HEK293T (cell line): ENCODE results near the gene FHIT.

Experiments
- CTCF ChIA-PET: fragments of 350-600 bp; formaldehyde crosslinking; extraction: SDS; loops from one replicate; lab custom pipeline; 2021; ENCODE audit warnings: antibody characterized with exemption, inconsistent platforms; lab: Yijun Ruan, JAX
- POLR2A ChIA-PET: fragments of 350-600 bp; formaldehyde crosslinking; extraction: SDS; loops from one replicate; lab custom pipeline; 2020; ENCODE audit warnings: antibody characterized with exemption, inconsistent platforms; lab: Yijun Ruan, JAX
- DNase-seq: peaks from one replicate; pipeline ENCODE4 v3.0.0; 2012; ENCODE audit warnings: mixed read lengths; ENCODE audit errors: extremely low spot score
- ARNT ChIP-seq: fragments of 450-650 bp; IDR thresholded peaks from 2 replicates; pipeline ENCODE4 v1.6.1; 2017; ENCODE audit warnings: mild to moderate bottlenecking
- BHLHE40 ChIP-seq: fragments of 450-650 bp; IDR thresholded peaks from 2 replicates; pipeline ENCODE4 v1.6.1; 2016; ENCODE audit warnings: mild to moderate bottlenecking, moderate library complexity, borderline replicate concordance
- CTBP1 ChIP-seq: fragments of 450-650 bp; IDR thresholded peaks from 2 replicates; pipeline ENCODE4 v1.6.1; 2016; ENCODE audit warnings: borderline replicate concordance
- ELF4 ChIP-seq: fragments of 450-650 bp; IDR thresholded peaks from 2 replicates; pipeline ENCODE4 v1.6.1; 2017; ENCODE audit warnings: antibody characterized with exemption
- FOXA1 ChIP-seq: fragments of 450-650 bp; IDR thresholded peaks from 2 replicates; pipeline ENCODE4 v1.6.1; 2016; ENCODE audit warnings: mild to moderate bottlenecking
- FOXK2 ChIP-seq: fragments of 450-650 bp; IDR thresholded peaks from 2 replicates; pipeline ENCODE4 v1.6.1; 2016; ENCODE audit warnings: mild to moderate bottlenecking
- FOXM1 ChIP-seq: fragments of 450-650 bp; IDR thresholded peaks from 2 replicates; pipeline ENCODE4 v1.6.1; 2017; ENCODE audit warnings: mild to moderate bottlenecking, borderline replicate concordance
- HDGF ChIP-seq: fragments of 450-650 bp; IDR thresholded peaks from 2 replicates; pipeline ENCODE4 v1.6.1; 2017; ENCODE audit warnings: antibody characterized with exemption, borderline replicate concordance
- L3MBTL2 ChIP-seq: fragments of 450-650 bp; conservative IDR thresholded peaks from 2 replicates; pipeline ENCODE4 v1.6.1; 2016; ENCODE audit warnings: mild to moderate bottlenecking
- LEF1 ChIP-seq: fragments of 450-650 bp; IDR thresholded peaks from 2 replicates; pipeline ENCODE4 v1.6.1; 2017; ENCODE audit warnings: mild to moderate bottlenecking, borderline replicate concordance
- NFRKB ChIP-seq: fragments of 450-650 bp; IDR thresholded peaks from 2 replicates; pipeline ENCODE4 v1.6.1; 2016; ENCODE audit warnings: mild to moderate bottlenecking, moderate library complexity
- PKNOX1 ChIP-seq: fragments of 450-650 bp; IDR thresholded peaks from 2 replicates; pipeline ENCODE4 v1.6.1; 2016
- SP1 ChIP-seq: fragments of 450-650 bp; IDR thresholded peaks from 2 replicates; pipeline ENCODE4 v1.6.1; 2017
- SUZ12 ChIP-seq: fragments of 450-650 bp; IDR thresholded peaks from 2 replicates; pipeline ENCODE4 v1.6.1; 2016; ENCODE audit warnings: mild to moderate bottlenecking
- TARDBP ChIP-seq: fragments of 450-650 bp; IDR thresholded peaks from 2 replicates; pipeline ENCODE4 v1.6.1; 2016
- ZNF384 ChIP-seq: fragments of 450-650 bp; IDR thresholded peaks from 2 replicates; pipeline ENCODE4 v1.6.1; 2016

Gene FHIT

GRCh38 chr3:60316121-60316797 is 935.0 kb downstream of the FHIT start:
- POLR2A ChIA-PET: no interaction called here
- TF ChIP-seq CTBP1: no peak
- no peak for TF ChIP-seq L3MBTL2
- TF ChIP-seq LEF1: no peak
- no peak for TF ChIP-seq BHLHE40
- no peak for TF ChIP-seq SUZ12
- TF ChIP-seq ELF4: no peak
- no peak for TF ChIP-seq FOXM1
- TF ChIP-seq FOXK2: no peak
- TF ChIP-seq TARDBP: no peak
- no peak for TF ChIP-seq NFRKB
- no peak for TF ChIP-seq FOXA1
- no peak for TF ChIP-seq HDGF
- no peak for TF ChIP-seq ARNT
- TF ChIP-seq SP1: no peak
- CTCF ChIA-PET: no interaction called here
- DNase-seq: no peak

- TF ChIP-seq HDGF (no peak), ELF4 (no peak), PKNOX1 (0 out of 2 replicates have a peak, but pooled peaks have one; percentile 5)
- ChIA-PET POLR2A (no interaction called here), CTCF (no interaction called here)
- DNase-seq: no peak
Measured at GRCh38 chr3:60313951-60314461, 937.2 kb downstream of the FHIT start.

- POLR2A ChIA-PET: no interaction called here
- TF ChIP-seq HDGF (no peak), PKNOX1 (peak; percentile 26; the same call in 1 of the 2 replicates)
- no peak for DNase-seq
- CTCF ChIA-PET: no interaction called here
Measured at GRCh38 chr3:60313231-60313798, 937.9 kb downstream of the FHIT start.

GRCh38 chr3:60309539-60310268 is 941.5 kb downstream of the FHIT start:
- TF ChIP-seq ZNF384: no peak
- no peak for TF ChIP-seq SUZ12
- no peak for TF ChIP-seq ELF4
- no peak for TF ChIP-seq FOXK2
- TF ChIP-seq L3MBTL2: no peak
- DNase-seq: no peak
- POLR2A ChIA-PET: no interaction called here
- CTCF ChIA-PET: no interaction called here

- CTCF ChIA-PET: no interaction called here
- no peak for DNase-seq
- POLR2A ChIA-PET: no interaction called here
- no peak for TF ChIP-seq ELF4
- TF ChIP-seq ARNT: no peak
- no peak for TF ChIP-seq L3MBTL2
- no peak for TF ChIP-seq LEF1
- TF ChIP-seq TARDBP: no peak
- no peak for TF ChIP-seq HDGF
- TF ChIP-seq BHLHE40: no peak
- no peak for TF ChIP-seq SP1
- no peak for TF ChIP-seq NFRKB
- TF ChIP-seq FOXK2: no peak
- TF ChIP-seq SUZ12: no peak
- no peak for TF ChIP-seq FOXM1
- TF ChIP-seq FOXA1: no peak
- no peak for TF ChIP-seq CTBP1
Measured at GRCh38 chr3:60308808-60309207, 942.4 kb downstream of the FHIT start.

- TF ChIP-seq ZNF384 (no peak), ELF4 (no peak), FOXK2 (no peak), L3MBTL2 (no peak), FOXA1 (no peak), SUZ12 (no peak), LEF1 (no peak), TARDBP (no peak), ARNT (no peak), PKNOX1 (no peak), NFRKB (no peak), FOXM1 (no peak), BHLHE40 (no peak), HDGF (no peak), CTBP1 (no peak), SP1 (no peak)
- no peak for DNase-seq
- CTCF ChIA-PET: no interaction called here
- POLR2A ChIA-PET: no interaction called here
Measured at GRCh38 chr3:60307562-60308199, 943.6 kb downstream of the FHIT start.
